Breast epithelium (tissue), 3 donors: ENCODE results near the gene PHF12.

Experiments used
- POLR2A ChIP-seq: fragments of 450-650 bp; IDR thresholded peaks from one replicate; pipeline ENCODE4 v1.6.1; 2016; ENCODE audit warnings: antibody characterized with exemption, mild to moderate bottlenecking, moderate library complexity
- POLR2AphosphoS5 ChIP-seq, 3 donors: sonication (generic); formaldehyde crosslinking; IDR thresholded peaks; one replicate each; pipeline ENCODE4 v1.6.1; 2017; ENCODE audit warnings: antibody characterized with exemption in 3 of 3
- TF ChIP-seq, protein P1 (sequence below), 3 donors: fragments of 450-650 bp; IDR thresholded peaks; one replicate each; pipeline ENCODE4 v1.5.1; 2016 to 2017; ENCODE audit warnings: antibody characterized with exemption in 3 of 3, mild to moderate bottlenecking in 3 of 3, moderate library complexity in 3 of 3

DNA sequence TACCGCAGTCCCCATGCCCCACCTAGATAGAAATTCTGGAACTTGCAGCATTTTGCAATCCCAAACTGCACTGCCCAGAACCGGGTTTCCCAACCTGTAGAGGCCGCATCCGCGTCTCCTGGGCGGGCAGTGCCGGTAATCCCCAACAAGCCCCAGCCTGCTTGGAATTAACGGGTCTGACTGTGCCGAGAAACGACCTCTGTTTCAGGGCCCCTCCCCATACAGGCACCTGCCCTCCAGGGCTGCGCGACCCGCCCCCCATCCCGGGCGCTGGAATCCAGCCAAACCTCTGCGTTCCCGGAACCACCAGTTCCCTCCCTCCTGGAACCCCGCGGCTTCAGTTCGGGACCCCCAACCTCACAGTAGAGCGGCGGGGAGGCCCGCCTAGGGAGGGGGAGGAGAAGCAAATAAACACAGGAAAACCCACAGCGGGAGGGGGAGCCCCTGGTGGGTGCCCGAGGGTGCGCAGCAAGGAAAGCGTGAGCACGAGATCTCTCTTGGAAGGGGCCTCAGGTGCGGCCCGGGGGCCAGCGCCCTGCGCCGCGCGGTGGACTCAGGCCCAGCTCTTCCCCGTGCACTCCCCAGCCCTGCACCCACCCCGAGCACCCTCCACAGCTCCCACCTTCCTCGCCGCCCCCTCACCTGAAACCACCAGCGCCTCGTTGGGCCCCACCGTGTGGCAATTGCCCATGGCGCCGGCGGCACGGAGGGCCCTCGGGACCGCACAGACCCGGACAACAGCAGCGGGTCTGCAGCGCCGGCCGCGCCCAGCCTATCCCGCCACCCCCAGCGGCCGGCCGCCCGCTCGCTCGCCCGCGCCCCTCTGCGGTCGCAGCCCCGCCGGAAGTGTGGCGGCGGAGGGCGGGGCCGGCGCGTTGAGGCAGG, 54.2 kb downstream of the PHF12 start, which contains the start of gene FLOT2:
- TF ChIP-seq POLR2A (peak; percentile 9), POLR2AphosphoS5 (IDR thresholded peaks at IDR 0.05) (peak; percentile 37 to 82 (median 51))
- TF ChIP-seq, protein P1, sequence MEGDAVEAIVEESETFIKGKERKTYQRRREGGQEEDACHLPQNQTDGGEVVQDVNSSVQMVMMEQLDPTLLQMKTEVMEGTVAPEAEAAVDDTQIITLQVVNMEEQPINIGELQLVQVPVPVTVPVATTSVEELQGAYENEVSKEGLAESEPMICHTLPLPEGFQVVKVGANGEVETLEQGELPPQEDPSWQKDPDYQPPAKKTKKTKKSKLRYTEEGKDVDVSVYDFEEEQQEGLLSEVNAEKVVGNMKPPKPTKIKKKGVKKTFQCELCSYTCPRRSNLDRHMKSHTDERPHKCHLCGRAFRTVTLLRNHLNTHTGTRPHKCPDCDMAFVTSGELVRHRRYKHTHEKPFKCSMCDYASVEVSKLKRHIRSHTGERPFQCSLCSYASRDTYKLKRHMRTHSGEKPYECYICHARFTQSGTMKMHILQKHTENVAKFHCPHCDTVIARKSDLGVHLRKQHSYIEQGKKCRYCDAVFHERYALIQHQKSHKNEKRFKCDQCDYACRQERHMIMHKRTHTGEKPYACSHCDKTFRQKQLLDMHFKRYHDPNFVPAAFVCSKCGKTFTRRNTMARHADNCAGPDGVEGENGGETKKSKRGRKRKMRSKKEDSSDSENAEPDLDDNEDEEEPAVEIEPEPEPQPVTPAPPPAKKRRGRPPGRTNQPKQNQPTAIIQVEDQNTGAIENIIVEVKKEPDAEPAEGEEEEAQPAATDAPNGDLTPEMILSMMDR (IDR thresholded peaks at IDR 0.05) = no peak
